H9 (cell line): Measurements from ENCODE around the gene STK26. TPM values are rescaled to one million over a fixed set of nuclear protein-coding genes. Genes with fewer than 3 reads are reported as not detected.

ENCODE experiments used
- DNase-seq: peaks from one replicate; pipeline ENCODE4 v3.0.0-alpha.2; 2017
- H2AFZ ChIP-seq: one replicate; pipeline ENCODE4 v1.6.1; 2013; ENCODE audit warnings: mild to moderate bottlenecking, low read length, control low read depth, moderate library complexity
- H2AK5ac ChIP-seq: 2 replicates; pipeline ENCODE4 v1.6.1; 2013; ENCODE audit warnings: low read length, control low read depth, mixed read lengths; ENCODE audit not compliant: insufficient read length
- H2BK120ac ChIP-seq: one replicate; pipeline ENCODE4 v1.6.1; 2013; ENCODE audit warnings: low read depth, mild to moderate bottlenecking, low read length, control low read depth, inconsistent platforms; ENCODE audit not compliant: poor library complexity, severe bottlenecking
- H2BK12ac ChIP-seq: 2 replicates; pipeline ENCODE4 v1.6.1; 2013; ENCODE audit warnings: low read length, control low read depth, mixed read lengths, low read depth; ENCODE audit not compliant: insufficient read length
- H2BK15ac ChIP-seq: 2 replicates; pipeline ENCODE4 v1.6.1; 2013; ENCODE audit warnings: low read depth, low read length, control low read depth
- H2BK20ac ChIP-seq: one replicate; pipeline ENCODE4 v1.6.1; 2013; ENCODE audit warnings: low read depth, mild to moderate bottlenecking, low read length, control low read depth, inconsistent platforms; ENCODE audit not compliant: poor library complexity, severe bottlenecking
- H2BK5ac ChIP-seq: 2 replicates; pipeline ENCODE4 v1.6.1; 2013; ENCODE audit warnings: low read length, control low read depth, mixed read lengths; ENCODE audit not compliant: insufficient read length
- H3K14ac ChIP-seq: 2 replicates; pipeline ENCODE4 v1.6.1; 2013; ENCODE audit warnings: low read length, control low read depth; ENCODE audit not compliant: insufficient read depth
- H3K18ac ChIP-seq: 2 replicates; pipeline ENCODE4 v1.6.1; 2013; ENCODE audit warnings: low read depth, mild to moderate bottlenecking, mixed read lengths, low read length, control low read depth; ENCODE audit not compliant: insufficient read length
- H3K23ac ChIP-seq: 2 replicates; pipeline ENCODE4 v1.6.1; 2013; ENCODE audit warnings: low read length, control low read depth, mixed read lengths, low read depth; ENCODE audit not compliant: insufficient read length
- H3K23me2 ChIP-seq: 2 replicates; pipeline ENCODE4 v1.6.1; 2013; ENCODE audit warnings: low read depth, mild to moderate bottlenecking, mixed read lengths, low read length, control low read depth; ENCODE audit not compliant: insufficient read length, poor library complexity, severe bottlenecking
- H3K27ac ChIP-seq: 2 replicates; pipeline ENCODE4 v1.5.1; 2013; ENCODE audit warnings: low read length, control low read depth, mixed read lengths, low read depth; ENCODE audit not compliant: insufficient read length
- H3K27me3 ChIP-seq: 2 replicates; pipeline ENCODE4 v1.6.1; 2013; ENCODE audit warnings: low read length, control low read depth, inconsistent platforms; ENCODE audit not compliant: insufficient read depth
- H3K4ac ChIP-seq: 2 replicates; pipeline ENCODE4 v1.6.1; 2013; ENCODE audit warnings: low read depth, mild to moderate bottlenecking, control low read depth, inconsistent platforms, low read length, moderate library complexity
- H3K4me1 ChIP-seq: 2 replicates; pipeline ENCODE4 v1.6.1; 2013; ENCODE audit warnings: low read length, control low read depth, inconsistent platforms; ENCODE audit not compliant: insufficient read depth
- H3K4me2 ChIP-seq: 2 replicates; pipeline ENCODE4 v1.6.1; 2013; ENCODE audit warnings: low read length, control low read depth, mixed read lengths; ENCODE audit not compliant: insufficient read length, insufficient read depth
- H3K56ac ChIP-seq: 2 replicates; pipeline ENCODE4 v1.6.1; 2013; ENCODE audit warnings: low read depth, mild to moderate bottlenecking, mixed read lengths, low read length, control low read depth; ENCODE audit not compliant: insufficient read length
- H3K79me1 ChIP-seq: 2 replicates; pipeline ENCODE4 v1.6.1; 2013; ENCODE audit warnings: low read depth, mild to moderate bottlenecking, moderate library complexity, low read length, control low read depth, inconsistent platforms; ENCODE audit not compliant: insufficient read depth, poor library complexity, severe bottlenecking
- H3K79me2 ChIP-seq: 2 replicates; pipeline ENCODE4 v1.6.1; 2013; ENCODE audit warnings: low read length, control low read depth, inconsistent platforms; ENCODE audit not compliant: insufficient read depth
- H3K9ac ChIP-seq: 2 replicates; pipeline ENCODE4 v1.6.1; 2013; ENCODE audit warnings: low read length, control low read depth, mixed read lengths; ENCODE audit not compliant: insufficient read length; ENCODE audit errors: extremely low read depth
- H3K9me3 ChIP-seq: one replicate; pipeline ENCODE4 v1.6.1; 2013; ENCODE audit warnings: low read depth, low read length, inconsistent platforms; ENCODE audit not compliant: control insufficient read depth
- H3T11ph ChIP-seq: one replicate; pipeline ENCODE4 v1.6.1; 2013; ENCODE audit warnings: mild to moderate bottlenecking, low read length, control low read depth, inconsistent platforms
- H4K20me1 ChIP-seq: one replicate; pipeline ENCODE4 v1.6.1; 2013; ENCODE audit not compliant: control insufficient read depth, insufficient read length, insufficient read depth
- H4K5ac ChIP-seq: 2 replicates; pipeline ENCODE4 v1.6.1; 2013; ENCODE audit warnings: low read depth, mild to moderate bottlenecking, mixed read lengths, low read length, control low read depth; ENCODE audit not compliant: insufficient read length
- H4K8ac ChIP-seq: replicated peaks from 2 replicates; pipeline ENCODE4 v1.6.1; 2013; ENCODE audit warnings: low read length, control low read depth, mixed read lengths, low read depth; ENCODE audit not compliant: insufficient read length
- H4K91ac ChIP-seq: 2 replicates; pipeline ENCODE4 v1.6.1; 2013; ENCODE audit warnings: low read depth, mild to moderate bottlenecking, moderate library complexity, mixed read lengths, low read length, control low read depth; ENCODE audit not compliant: insufficient read length
- H3K27ac Mint-ChIP-seq, 3 experiments: 2 replicates in 2 of 3; 3 replicates in 1 of 3; pipeline ENCODE4 v1.8.0; 2020 to 2021; ENCODE audit warnings: mixed read lengths in 3 of 3, mild to moderate bottlenecking in 1 of 3, moderate library complexity in 1 of 3
- H3K27me3 Mint-ChIP-seq: 2 replicates; pipeline ENCODE4 v1.8.0; 2021; ENCODE audit warnings: low read depth, mild to moderate bottlenecking, moderate library complexity, mixed read lengths
- H3K36me3 Mint-ChIP-seq, 3 experiments: 2 replicates in 2 of 3; 3 replicates in 1 of 3; pipeline ENCODE4 v1.8.0; 2020 to 2021; ENCODE audit warnings: low read depth in 3 of 3, mixed read lengths in 3 of 3; ENCODE audit not compliant: insufficient read depth in 1 of 3
- H3K4me1 Mint-ChIP-seq, 2 experiments: 2 replicates each; pipeline ENCODE4 v1.8.0; 2020; ENCODE audit warnings: mixed read lengths in 2 of 2
- H3K4me3 Mint-ChIP-seq, 2 experiments: 2 replicates in 1 of 2; 3 replicates in 1 of 2; pipeline ENCODE4 v1.8.0; 2020 to 2021; ENCODE audit warnings: mild to moderate bottlenecking in 2 of 2, mixed read lengths in 2 of 2, moderate library complexity in 1 of 2
- H3K9me3 Mint-ChIP-seq, 2 experiments: 2 replicates in 1 of 2; 3 replicates in 1 of 2; pipeline ENCODE4 v1.8.0; 2020; ENCODE audit warnings: mild to moderate bottlenecking in 2 of 2, mixed read lengths in 2 of 2, moderate library complexity in 1 of 2
- CTCF ChIP-seq: fragments of 200-600 bp; sonication (generic); conservative IDR thresholded peaks from 3 replicates; pipeline ENCODE4 v1.8.0; 2021; ENCODE audit warnings: antibody characterized with exemption, mild to moderate bottlenecking
- WGBS: extraction: QIAGEN DNeasy Blood & Tissue Kit; methylation state at CpG from one replicate; pipeline ENCODE4 v1.1.7; 2013; ENCODE audit warnings: missing lambda C conversion rate, low lambda C conversion rate, mixed read lengths; ENCODE audit not compliant: insufficient read length; ENCODE audit errors: extremely low coverage; 5-methylcytosine and 5-hydroxymethylcytosine counted together
- total RNA-seq: library from RNA; stranded (reverse); gene quantifications from 2 replicates; pipeline ENCODE4 v1.2.1, GENCODE V29; 2021

Gene STK26
- total RNA-seq, 1 experiment from 2014 or later, result 99.2 TPM

- H4K8ac ChIP-seq, result no peak overlapping the region
- no peak overlapping the region for H3K4me2 ChIP-seq
- no peak overlapping the region for H2BK5ac ChIP-seq
- no peak overlapping the region for H2BK12ac ChIP-seq
- no peaks in the 10 kb centered on the region for H3K9me3 ChIP-seq
- no peak overlapping the region for H2BK15ac ChIP-seq
- H3K79me2 ChIP-seq, result no peaks in the 10 kb centered on the region; the same call in 1 of the 2 replicates
- no peak overlapping the region for H3T11ph ChIP-seq
- H3K9me3 Mint-ChIP-seq, result no peaks in the 10 kb centered on the region
- no peak overlapping the region for H3K23ac ChIP-seq
- H3K18ac ChIP-seq, result no peak overlapping the region
- DNase-seq, result no peak
- 100% methylated on average over 1 of the region's 2 CpGs for WGBS
- H3K56ac ChIP-seq, result no peak overlapping the region
- H2BK20ac ChIP-seq, result no peak overlapping the region
- H4K91ac ChIP-seq, result no peak overlapping the region
- no peak overlapping the region for H3K27ac Mint-ChIP-seq
- H2AK5ac ChIP-seq, result no peak overlapping the region
- no peaks in the 10 kb centered on the region for H3K27me3 Mint-ChIP-seq
- H3K36me3 Mint-ChIP-seq, result peaks cover 15 to 39% (median 23%) of the 10 kb centered on the region in 3 experiments
- no peaks in the 10 kb centered on the region for H4K20me1 ChIP-seq
- no peaks in the 10 kb centered on the region for H3K27me3 ChIP-seq
- H2AFZ ChIP-seq, result no peak overlapping the region
- no peaks in the 10 kb centered on the region for H3K79me1 ChIP-seq
- no peak overlapping the region for H3K27ac ChIP-seq
- no peak overlapping the region for H2BK120ac ChIP-seq
- TF ChIP-seq CTCF, result no peak
- H3K4ac ChIP-seq, result no peak overlapping the region
- no peak overlapping the region for H4K5ac ChIP-seq
- H3K9ac ChIP-seq, result no peak overlapping the region
- peaks cover 0 to 2% of the 10 kb centered on the region in 2 experiments; a peak in 1 of 4 replicates for H3K4me1 Mint-ChIP-seq
- H3K14ac ChIP-seq, result no peak overlapping the region
- H3K4me3 Mint-ChIP-seq, result no peak overlapping the region
- no peaks in the 10 kb centered on the region for H3K23me2 ChIP-seq
- no peaks in the 10 kb centered on the region for H3K4me1 ChIP-seq
Observed at GRCh38 chrX:132058975-132059374, 35.9 kb downstream of the STK26 start.
